HUDEP-2 (cell line): ENCODE data around the gene SDC1.

Experiments
- DNase-seq, 76 experiments: peaks; one replicate each; lab custom pipeline; 2025; ENCODE audit not compliant: unreplicated experiment in 76 of 76; lab: John Stamatoyannopoulos, UW

Gene SDC1

GRCh38 chr2:20229322-20230113 lies 4.6 kb upstream of the SDC1 start:
- no peak for DNase-seq

DNA sequence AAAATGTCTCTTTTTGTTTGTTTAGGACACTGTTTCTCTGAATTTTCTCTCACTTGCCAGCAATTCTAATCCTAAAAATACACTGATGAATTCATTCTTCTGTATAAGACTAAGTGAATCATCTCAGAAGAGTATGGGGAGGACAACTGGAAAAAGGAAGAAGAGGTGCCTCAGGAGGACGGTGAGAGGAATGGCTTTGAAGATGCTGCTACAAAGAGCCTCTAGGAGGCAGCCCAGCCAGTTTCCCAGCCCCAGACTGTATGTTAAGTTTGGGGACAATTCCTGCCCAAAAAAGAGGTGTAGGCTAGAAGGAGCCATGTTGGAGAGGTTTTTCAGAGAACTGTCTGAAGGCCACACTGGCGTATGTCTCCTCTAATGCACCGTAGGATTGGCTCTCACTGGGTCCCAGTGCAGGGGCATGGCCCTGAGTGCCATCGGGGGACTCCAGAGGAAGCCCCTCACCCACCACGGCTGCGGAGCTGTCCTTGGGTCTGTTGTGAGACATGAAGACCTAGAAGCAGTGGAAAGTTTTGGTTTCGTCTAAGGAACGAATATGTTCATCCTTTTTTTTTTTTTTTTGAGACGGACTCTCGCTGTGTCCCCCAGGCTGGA lies 3.1 kb upstream of the SDC1 start:
- DNase-seq: no peak

GRCh38 chr2:20226152-20226545 lies 1.2 kb upstream of the SDC1 start:
- no peak for DNase-seq

- peak in 13 of 76 experiments; percentile 11 to 50 (median 19) for DNase-seq
Observed at GRCh38 chr2:20225294-20226151, 593 bp upstream of the SDC1 start.

DNA sequence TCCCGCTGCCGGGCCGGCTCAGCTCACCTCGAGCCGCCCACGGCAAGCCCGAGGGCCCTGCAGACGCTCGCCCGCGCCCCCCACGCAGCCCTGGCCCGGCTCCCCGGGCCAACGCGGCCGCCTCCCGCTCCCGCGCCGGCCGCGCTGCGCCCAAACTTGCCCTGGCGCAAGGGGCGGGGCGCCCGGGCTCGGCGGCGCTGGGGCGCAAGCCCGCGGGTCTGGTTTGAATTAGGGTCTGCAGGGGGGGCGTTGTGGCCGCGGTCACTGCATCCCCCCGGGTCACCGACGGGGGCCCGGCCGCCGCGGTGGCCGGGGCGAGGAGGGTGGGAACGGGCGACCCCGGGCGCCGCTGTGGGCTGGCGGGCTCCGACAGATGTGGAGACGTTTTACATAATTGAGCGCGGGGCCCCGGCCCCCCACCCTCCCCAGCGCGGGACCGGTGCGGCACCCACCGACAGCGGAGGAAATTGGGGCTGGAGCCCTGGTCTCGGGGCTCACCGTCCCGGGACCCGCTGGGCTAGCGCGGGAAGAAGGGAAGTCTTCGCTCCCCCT lies 690 bp downstream of the SDC1 start:
- DNase-seq: no peak

GRCh38 chr2:20223407-20224163 lies 1.3 kb downstream of the SDC1 start:
- peak in 1 of 76 experiments; percentile 17 for DNase-seq

DNA sequence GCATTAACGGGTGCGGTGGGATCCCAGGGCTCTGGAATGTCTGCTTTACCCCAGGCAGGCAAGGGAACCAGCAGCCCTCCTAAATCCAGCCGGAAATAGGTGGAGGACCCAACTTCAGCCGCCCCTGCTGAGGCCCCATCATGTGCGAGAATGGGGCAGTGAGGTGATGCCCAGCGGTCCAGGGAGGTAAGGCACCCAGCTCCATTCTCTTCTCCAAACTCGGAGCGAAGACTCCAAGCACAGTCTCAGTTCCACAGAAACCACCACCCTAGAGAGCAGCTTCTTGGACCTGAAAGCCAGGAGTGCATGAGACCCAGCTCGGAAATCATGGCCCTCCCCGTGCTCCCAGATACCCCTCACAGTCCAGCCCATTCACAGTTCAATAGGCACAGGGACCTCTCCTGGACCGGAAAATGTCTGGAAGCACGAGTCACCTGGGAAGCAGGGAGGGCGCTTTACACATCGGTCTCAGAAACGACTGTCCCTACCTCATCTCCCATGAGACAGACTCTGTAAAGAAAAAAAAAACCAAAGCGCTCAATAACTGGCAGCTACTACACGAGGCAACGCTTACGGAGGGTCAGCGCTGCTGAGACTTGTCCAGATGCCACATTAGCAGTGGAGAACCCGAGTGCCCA lies 2.0 kb downstream of the SDC1 start:
- DNase-seq: no peak

- DNase-seq: no peak
Observed at GRCh38 chr2:20222014-20222768, 2.7 kb downstream of the SDC1 start.

GRCh38 chr2:20221555-20221973 lies 3.4 kb downstream of the SDC1 start:
- no peak for DNase-seq

- no peak for DNase-seq
Observed at GRCh38 chr2:20220806-20221554, 4.0 kb downstream of the SDC1 start.

GRCh38 chr2:20219763-20220380 lies 5.1 kb downstream of the SDC1 start:
- no peak for DNase-seq

GRCh38 chr2:20218331-20219320 lies 6.3 kb downstream of the SDC1 start:
- DNase-seq: no peak

DNA sequence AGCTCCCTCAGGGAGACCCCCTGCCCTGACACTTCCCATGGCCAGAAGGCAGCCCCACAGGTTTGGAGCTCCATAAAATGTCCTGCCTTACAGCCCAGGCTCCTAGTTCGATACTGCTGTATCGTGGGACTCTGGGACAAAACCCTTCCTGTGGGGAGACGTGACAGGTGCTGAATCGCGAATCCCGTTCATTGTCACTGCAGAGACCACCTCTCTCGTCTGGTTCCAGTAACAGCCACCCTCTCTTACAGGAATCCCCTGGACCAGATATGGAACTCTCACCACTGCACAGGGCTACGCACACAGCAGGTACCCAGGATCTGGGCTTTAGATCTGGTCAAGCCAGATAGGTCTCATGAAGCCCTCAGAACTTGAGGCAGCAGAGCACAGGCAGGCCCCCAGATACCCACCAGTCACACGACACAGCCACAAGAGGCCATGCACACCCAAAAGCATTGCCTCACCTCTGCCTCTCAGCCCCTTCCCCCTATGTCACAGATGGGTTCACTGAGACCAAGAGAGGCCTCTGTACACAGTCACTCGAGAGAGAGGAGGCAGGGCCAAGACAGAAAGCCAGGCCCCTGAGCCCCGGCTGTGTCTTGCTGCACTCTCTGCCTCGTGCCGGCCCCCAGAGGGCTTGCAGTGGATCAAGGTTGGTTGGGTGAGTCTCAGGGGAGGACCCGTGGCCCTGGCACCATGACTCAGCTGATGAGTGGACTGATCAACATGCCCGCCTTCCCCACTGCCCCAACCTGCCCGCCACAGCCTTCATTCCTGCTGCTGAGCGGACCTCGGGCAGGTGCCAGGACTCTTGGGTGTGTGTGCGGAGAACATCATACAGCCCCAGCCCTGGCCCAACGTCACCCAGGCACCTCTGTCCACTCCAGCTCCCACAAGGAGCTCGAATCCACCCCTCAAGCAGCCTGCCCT lies 7.6 kb downstream of the SDC1 start:
- no peak for DNase-seq

GRCh38 chr2:20216130-20217025 lies 8.6 kb downstream of the SDC1 start:
- DNase-seq: no peak
